ENCODE data around the gene RTTN.

The RTTN gene

DNA sequence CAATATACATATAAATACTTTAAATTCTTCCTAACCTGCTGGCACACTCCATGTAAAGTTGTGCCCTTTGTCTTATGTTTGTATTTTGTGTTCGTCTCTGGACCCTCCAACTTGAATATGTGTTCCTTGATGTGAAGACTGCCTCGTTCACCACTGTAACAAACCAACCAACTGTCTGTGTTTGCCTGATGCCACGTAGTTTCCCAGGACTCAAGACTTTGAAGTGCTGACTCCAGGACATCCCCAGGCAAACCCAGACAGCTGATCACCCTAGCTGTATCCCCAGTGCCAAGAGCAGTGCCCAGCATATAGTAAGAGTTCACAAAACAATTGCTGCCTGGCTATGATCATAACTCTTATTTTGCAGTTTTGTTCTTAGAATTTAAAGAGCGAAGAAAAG lies 242.3 kb downstream of the RTTN start:
- no peak for DNase-seq

DNA sequence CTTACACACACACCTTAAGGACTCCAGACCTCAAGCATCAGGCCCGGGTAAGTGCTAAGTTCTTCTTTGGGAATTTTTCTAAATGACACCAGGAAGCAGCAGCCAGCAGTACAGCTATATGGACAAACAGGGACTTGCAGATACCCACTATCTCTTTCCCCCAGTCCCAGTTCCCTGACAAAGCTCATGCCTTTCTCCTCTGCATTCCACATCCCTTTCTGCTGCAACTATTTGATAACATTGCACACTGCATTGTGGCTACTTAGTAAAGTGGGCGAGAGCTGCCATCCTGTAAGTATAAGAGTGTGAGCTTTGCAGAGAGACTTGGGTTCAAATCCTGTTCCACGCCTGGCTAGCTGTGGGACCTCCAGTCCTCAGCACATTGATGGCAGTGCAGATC lies 243.8 kb downstream of the RTTN start:
- no peak for DNase-seq

DNA sequence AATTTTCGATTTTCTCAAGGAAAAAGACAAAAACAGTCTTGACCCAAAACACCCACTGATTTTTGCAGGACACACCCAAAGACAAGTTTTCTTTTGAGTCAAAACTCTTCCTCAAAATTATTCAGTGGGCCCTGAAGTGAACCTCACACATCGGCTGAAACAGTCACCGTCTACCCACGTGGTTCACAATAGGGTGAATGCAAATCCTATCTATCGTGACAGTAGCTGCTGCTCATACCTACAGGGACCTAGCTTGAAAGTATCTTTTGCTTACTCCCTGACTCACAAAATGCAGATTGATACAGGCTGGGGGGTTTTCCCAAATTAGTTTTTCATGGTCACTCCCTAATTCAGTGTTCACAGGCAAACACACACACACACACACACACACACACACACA lies 247.1 kb downstream of the RTTN start:
- no peak for DNase-seq

DNA sequence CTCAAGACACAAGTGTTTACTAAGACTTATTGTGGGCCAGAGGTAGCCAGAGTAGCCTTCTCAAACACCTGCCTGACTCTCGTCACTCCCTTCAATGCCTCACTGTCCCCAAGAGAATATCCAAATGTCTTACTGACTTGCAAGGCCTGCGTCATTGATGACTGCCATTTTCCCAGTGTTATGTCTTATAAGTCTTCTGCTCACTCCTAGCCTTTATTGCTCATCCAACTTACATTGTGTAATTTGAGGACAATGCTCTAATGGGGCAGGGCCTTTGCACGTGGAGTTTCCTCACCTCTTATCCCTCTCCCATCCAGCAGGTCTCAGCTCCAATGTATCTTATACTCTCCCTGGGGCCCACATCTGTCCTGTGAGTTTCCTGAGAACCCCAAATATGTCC lies 247.7 kb downstream of the RTTN start:
- DNase-seq, result no peak

DNA sequence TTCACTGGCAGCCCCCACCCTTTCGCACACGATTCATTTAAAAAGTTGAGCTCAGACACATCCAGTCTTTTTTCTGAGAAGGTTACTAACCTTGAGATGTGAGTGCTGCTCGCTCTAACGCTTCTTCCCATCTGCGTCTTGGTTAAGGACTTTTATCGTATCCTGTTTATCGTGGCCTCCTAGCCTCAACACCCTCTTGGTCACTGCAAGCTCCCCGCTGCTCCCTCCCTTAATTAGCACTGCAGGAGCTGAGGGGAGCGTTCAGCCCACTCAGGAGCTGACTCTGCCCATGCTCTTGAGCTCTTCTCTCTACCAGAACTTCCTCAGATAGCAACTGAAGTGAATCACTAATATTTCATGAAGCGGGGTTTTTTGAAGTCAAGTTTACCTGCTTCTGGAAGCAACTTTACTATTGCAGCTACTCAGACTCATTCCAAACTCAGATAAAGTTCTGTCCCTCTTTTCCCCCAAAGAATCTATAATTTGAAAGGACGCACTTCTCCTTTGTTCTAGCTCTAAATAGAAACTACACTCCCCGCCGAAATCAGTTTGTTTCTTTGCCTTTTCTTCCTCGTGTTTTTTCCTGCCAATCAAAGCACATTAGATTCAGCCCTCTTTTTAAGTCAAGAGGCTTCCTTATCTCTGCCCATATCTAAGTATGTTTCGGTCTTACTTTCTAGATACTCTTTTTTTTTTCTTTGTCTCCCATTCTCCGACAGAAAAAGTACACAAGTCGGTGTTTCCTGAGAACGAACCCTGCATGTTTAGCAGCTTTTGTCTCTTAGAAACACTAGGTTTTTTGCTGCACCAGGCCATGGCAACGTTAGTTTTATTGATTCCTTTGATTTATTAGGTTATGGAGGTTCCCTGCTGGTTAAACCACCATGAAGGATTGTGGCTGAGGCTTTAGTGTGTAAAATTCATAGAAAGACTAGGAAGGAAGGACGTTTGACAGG lies 248.5 kb downstream of the RTTN start:
- no peak for DNase-seq

DNA sequence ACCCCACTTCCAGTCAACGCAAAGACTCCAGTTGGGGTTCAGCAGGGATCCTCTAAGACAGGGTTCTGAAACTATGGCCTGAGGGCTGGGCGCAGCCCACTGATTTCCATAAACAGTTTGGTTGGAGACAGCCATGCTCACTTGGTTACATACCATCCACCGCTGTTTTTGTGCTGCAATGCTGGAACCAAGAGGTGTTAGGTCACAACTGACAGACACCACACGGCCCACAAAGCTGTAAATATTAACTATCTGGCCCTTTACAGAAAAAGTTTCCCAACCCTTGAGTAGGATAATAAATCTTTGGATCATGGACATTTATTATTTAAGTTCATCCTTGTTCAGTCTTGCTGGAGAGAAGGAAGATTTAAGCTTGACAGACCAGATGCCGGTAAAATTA lies 249.4 kb downstream of the RTTN start:
- DNase-seq, result no peak

DNA sequence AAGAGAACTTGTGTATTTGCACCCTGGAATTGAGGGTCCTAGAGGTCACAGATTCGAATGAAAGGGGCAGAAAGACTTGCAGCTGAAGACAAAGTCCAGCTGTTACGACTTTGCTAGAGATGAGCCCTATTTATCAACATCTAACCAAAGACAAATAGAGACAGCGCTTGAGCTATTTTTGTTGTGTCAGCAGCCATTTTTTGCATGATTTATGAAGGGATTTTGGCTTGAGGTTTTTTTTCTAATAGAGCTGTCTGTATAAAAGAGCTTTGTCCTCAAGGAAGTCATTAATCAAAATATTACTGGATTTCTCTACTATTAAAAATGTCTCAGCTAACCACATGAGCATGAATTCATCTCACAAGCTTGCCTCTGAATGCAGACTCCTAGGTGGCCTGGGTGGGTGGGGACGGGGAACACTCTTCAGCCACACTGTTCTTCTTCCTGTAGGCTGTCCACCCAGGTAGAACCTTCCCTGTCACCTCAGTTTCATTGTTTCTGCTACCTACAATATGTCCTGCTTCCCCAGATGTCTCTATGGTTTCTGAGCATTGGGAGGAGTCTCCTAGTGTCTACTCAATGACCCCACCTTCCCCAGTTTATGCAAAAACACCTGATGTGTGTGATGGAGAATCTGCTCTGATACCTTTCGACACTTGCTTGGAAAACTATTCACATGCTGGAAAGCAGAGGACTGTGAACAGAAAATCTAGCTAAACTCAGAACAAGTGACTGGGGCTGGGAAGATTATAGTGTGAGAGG lies 250.6 kb downstream of the RTTN start:
- no peak for DNase-seq

DNA sequence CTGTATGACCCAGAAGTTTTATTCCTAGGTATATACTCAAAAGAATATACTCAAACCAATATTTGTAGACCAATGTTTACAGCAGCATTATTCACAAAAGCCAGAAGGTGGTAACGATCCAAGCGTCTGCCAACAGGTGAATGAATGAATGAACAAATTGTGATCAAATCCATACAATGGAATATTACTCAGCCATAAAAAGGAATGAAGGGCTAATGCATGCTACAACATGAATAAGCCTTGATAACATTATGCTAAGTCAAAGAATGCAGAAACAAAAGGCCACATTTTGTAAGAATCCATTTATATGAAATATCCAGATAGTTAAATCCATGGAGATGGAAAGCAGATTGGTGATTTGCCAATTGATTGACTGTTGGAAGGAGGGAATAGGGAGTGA lies 252.3 kb downstream of the RTTN start:
- DNase-seq, result no peak
